GM10266 (cell line): ENCODE measurements around the gene AMIGO1.

Experiments used
- DNase-seq: peaks from one replicate; pipeline ENCODE4 v3.0.0; 2012; ENCODE audit errors: extremely low spot score
- TF ChIP-seq, protein P1 (sequence below): IDR thresholded peaks from 2 replicates; pipeline ENCODE4 v1.5.1; 2012; ENCODE audit warnings: mild to moderate bottlenecking, low read depth; ENCODE audit not compliant: control insufficient read depth, insufficient read depth; ENCODE audit errors: missing control alignments

Gene AMIGO1, protein sequence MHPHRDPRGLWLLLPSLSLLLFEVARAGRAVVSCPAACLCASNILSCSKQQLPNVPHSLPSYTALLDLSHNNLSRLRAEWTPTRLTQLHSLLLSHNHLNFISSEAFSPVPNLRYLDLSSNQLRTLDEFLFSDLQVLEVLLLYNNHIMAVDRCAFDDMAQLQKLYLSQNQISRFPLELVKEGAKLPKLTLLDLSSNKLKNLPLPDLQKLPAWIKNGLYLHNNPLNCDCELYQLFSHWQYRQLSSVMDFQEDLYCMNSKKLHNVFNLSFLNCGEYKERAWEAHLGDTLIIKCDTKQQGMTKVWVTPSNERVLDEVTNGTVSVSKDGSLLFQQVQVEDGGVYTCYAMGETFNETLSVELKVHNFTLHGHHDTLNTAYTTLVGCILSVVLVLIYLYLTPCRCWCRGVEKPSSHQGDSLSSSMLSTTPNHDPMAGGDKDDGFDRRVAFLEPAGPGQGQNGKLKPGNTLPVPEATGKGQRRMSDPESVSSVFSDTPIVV

DNA sequence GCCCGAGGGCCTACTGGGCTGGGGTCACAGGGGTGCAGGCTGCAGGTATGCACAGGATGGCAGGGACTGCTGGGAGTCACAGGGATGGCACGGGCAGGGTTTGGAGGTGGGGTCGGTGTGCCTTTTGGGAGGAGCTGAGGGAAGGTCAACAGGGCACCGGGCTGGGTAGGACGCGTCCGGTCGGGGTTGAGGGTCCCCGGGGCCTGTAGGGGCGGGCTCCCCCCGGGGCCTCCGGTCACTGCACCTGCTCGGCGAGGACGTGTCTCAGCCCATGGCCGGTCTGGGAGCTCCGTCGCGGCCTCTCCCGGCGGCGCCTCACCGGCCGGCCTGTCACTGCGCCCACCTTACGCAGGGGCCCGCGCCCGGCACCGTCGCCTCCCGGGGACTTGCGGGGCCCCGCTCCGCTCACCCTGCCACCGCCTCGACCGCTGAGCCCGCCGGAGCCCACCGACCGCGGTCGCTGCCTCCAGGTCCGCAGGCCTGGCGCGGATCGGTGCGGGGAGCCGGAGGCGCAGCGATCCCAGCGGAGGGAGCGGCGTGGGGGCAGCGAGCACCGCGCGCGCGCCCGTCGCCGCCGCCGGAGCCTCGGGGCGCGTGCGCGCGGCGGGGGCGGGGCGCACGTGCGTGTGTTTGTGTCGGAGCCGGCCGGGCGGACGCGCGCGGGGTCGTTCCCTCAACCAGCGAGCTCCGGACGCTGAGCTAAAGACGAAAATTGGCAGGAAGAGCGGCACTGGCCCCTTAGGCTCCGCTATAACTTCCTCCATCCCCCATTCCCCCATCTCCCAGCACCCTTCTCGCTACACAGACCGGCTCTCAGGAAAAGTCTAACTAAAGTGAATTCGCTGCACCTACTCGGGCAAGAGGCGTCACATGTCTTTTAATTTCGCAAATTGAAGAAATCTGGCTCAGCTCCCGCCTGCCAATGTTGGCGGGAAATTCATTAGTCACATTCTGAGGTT, at the start of gene AMIGO1:
Gene AMIGO1 (minus strand): TSS at position 552 of the 959 bp plus-strand sequence. CDS start 815 bp downstream, outside the sequence.
- DNase-seq = peak; percentile 83
- TF ChIP-seq, protein P1, sequence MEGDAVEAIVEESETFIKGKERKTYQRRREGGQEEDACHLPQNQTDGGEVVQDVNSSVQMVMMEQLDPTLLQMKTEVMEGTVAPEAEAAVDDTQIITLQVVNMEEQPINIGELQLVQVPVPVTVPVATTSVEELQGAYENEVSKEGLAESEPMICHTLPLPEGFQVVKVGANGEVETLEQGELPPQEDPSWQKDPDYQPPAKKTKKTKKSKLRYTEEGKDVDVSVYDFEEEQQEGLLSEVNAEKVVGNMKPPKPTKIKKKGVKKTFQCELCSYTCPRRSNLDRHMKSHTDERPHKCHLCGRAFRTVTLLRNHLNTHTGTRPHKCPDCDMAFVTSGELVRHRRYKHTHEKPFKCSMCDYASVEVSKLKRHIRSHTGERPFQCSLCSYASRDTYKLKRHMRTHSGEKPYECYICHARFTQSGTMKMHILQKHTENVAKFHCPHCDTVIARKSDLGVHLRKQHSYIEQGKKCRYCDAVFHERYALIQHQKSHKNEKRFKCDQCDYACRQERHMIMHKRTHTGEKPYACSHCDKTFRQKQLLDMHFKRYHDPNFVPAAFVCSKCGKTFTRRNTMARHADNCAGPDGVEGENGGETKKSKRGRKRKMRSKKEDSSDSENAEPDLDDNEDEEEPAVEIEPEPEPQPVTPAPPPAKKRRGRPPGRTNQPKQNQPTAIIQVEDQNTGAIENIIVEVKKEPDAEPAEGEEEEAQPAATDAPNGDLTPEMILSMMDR = no peak

DNA sequence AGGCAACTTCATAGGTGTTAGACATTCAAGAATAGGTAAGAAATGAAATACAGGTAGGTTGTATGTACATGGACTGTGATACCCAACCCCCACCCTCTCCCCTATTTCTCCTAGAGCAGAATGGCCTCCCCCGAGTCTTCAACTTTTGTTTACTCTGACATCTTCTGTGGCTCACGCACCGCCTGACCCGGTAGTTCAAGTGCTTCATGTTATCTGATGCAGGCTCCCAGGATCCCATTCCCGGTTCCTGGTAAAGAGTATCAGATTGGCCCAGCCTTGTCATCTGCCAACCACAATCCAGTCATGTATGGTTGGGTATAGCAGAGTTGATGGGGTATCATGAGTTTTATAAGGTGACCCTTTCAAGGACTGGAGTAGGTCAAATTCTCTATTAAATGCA, 48.0 kb upstream of the AMIGO1 start:
- no peak for DNase-seq
- TF ChIP-seq, protein P1 = no peak

DNA sequence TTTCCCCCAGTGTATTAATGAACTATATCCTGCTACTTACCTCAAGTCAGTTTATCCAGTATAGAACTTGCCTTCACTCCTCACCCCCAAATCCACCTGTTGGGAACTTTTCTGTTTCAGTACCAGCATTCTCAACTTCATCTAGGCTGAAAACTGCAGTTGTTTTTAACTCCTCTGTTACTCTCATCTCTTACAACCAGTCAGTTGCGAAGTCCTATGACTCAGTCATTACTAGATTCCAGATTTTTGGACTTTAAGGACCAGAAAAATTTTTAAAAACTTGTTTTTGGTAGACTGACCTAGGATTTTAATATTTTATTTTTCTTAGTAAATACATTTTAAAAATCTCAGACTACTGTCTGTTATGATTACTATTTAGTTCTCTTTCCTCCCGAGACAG, 47.0 kb upstream of the AMIGO1 start:
- TF ChIP-seq, protein P1 = no peak
- DNase-seq = no peak

DNA sequence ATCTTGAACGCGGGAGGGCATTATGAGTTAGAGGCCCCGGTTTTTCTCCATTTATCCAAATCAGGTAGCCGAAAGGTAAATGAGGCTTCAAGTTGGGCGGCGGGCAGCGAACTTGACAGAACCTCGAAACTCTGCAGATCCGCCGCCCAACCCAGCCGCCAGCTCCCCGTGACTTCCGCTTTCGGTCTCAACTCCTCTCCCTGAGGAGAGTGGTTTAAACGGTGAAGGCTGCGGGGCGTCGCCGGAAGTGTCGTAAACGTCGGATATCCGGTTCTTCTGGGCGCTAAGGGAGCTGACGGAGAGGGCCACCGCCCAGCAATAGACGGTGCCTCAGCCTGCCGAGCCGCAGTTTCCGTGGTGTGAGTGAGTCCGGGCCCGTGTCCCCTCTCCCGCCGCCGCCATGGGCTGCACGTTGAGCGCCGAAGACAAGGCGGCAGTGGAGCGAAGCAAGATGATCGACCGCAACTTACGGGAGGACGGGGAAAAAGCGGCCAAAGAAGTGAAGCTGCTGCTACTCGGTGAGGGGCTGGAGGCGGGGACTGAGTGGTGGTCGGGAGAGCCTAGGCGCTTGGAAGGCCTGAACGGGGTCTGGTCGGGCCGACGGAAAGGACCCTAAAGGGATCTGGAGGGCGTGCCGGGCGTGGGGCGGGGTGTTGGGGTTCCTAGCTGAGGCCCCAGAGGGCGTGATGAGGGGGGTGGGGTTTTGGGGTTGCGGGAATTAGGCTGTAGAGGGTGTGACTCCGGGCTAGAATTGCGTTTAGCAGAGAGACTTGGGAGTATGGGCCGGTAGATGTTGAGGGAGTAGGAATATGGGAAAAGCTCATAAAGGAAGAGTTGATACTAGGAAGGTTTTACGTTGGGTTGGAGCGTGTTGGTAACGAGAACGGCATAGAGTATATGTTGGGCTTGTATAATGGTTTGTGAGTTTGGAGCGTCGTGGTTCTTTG, 39.1 kb upstream of the AMIGO1 start, which contains the start of gene GNAI3:
Gene GNAI3 (plus strand): TSS at position 295 of the 947 bp plus-strand sequence. CDS start 106 bp downstream, at position 401.
- TF ChIP-seq, protein P1 = no peak
- DNase-seq = peak; percentile 89

DNA sequence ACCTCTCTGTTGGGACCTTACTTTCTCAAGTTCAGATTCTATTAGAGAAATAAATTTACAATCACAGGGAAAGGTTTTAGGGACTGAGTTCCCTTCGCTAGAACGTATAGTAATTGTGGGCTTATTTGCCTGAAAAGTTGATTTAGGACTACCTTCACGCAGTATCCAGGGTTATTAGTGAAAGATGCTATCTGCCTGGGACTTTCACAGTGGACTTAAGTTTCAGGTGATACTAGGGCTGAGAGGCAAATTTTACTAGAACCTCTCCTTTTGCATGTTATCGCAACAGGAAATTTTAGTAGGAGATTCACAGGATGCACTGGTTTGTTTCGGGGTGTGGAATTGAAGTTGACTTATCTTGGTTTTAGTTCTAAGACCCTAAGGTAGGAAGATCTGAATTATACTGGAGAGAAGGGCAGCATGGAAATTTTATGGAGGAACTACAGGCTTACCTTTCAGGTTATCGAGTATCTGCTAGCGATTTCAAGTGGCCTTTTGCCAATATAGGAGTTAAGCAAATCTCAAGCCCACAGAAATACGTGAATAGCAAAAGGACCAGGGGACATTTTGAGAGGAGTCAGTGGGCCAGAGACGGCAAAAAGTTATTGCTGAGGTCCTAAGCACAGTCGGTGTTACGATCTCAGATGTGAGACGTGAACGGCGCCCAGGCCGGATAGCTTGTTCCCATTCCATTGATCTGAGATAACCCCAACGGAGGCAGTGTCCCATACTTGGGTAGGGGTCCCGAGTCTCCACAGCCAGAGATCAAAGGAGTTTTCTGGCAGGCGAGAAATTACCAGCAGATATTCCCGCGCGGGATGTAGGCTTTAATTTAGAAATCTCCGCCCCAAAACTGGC, 38.2 kb upstream of the AMIGO1 start:
- DNase-seq = no peak
- TF ChIP-seq, protein P1 = no peak
